Endothelial cell of umbilical vein (primary cell): ENCODE results near the gene ADIPOQ.
"Not testable (repeated sequence)": the region's sequence is repeated elsewhere in the genome, so short reads cannot be mapped to it uniquely, and the experiment has no call there.

ENCODE experiments used
- CTCF ChIP-seq, 2 donors: IDR thresholded peaks; 1 replicate in 1 of 2; 2 replicates in 1 of 2; pipeline ENCODE4 v1.5.1; 2011; ENCODE audit warnings: low read length in 2 of 2, mild to moderate bottlenecking in 2 of 2, moderate library complexity in 2 of 2, control low read depth in 1 of 2, inconsistent platforms in 1 of 2, low read depth in 1 of 2; ENCODE audit not compliant: insufficient read depth in 1 of 2; ENCODE audit errors: extremely low read depth in 1 of 2
- EZH2 ChIP-seq: IDR thresholded peaks from 2 replicates; pipeline ENCODE4 v1.6.1; 2012; ENCODE audit warnings: borderline replicate concordance, low read depth, mild to moderate bottlenecking, moderate library complexity, low read length, inconsistent platforms; ENCODE audit not compliant: severe bottlenecking
- MYC ChIP-seq: IDR thresholded peaks from one replicate; pipeline ENCODE4 v1.6.1; 2011; ENCODE audit warnings: mild to moderate bottlenecking, low read depth, low read length
- POLR2A ChIP-seq: IDR thresholded peaks from 2 replicates; pipeline ENCODE4 v1.6.1; 2012; ENCODE audit warnings: low read depth, mild to moderate bottlenecking, control low read depth, low read length
- TF ChIP-seq, protein P1 (sequence below): IDR thresholded peaks from 2 replicates; pipeline ENCODE4 v1.6.1; 2011; ENCODE audit not compliant: insufficient read depth, insufficient read length

GRCh38 chr3:186874216-186874615 is 31.7 kb downstream of the ADIPOQ start:
- TF ChIP-seq CTCF (IDR thresholded peaks at IDR 0.05; ENCODE audit: extremely low read depth in 1 of 2, insufficient read depth in 1 of 2, low read depth in 1 of 2, low read length in 2 of 2); EZH2; POLR2A; MYC: not testable (repeated sequence)
- TF ChIP-seq, protein P1, sequence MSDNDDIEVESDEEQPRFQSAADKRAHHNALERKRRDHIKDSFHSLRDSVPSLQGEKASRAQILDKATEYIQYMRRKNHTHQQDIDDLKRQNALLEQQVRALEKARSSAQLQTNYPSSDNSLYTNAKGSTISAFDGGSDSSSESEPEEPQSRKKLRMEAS, result not testable (repeated sequence)
